Calu3 (cell line): ENCODE data around the gene NOP9. TPM values are rescaled to one million over a fixed set of nuclear protein-coding genes. Genes with fewer than 3 reads are reported as not detected.

Source experiments
- BruUV-seq: library from RNA; stranded (reverse); fragments of 400-500 nt; replicated peaks from 2 replicates; lab custom pipeline; 2021; lab: Mats Ljungman, UMichigan
- CTCF ChIA-PET: fragments of 300-600 bp; sonication (Branson Sonifier 250); formaldehyde crosslinking; loops from one replicate; lab custom pipeline; 2022; ENCODE audit warnings: antibody characterized with exemption; lab: Charles Lee
- DNase-seq: peaks from one replicate; pipeline ENCODE4 v3.0.0; 2022
- H3K27ac Mint-ChIP-seq: one replicate; pipeline ENCODE4 v1.8.0; 2022; ENCODE audit warnings: mixed read lengths; ENCODE audit not compliant: unreplicated experiment
- H3K27me3 Mint-ChIP-seq: one replicate; pipeline ENCODE4 v1.8.0; 2022; ENCODE audit warnings: mixed read lengths; ENCODE audit not compliant: unreplicated experiment
- H3K36me3 Mint-ChIP-seq: one replicate; pipeline ENCODE4 v1.8.0; 2022; ENCODE audit warnings: mild to moderate bottlenecking, moderate library complexity, mixed read lengths; ENCODE audit not compliant: insufficient read depth, unreplicated experiment
- H3K4me1 Mint-ChIP-seq: one replicate; pipeline ENCODE4 v1.8.0; 2022; ENCODE audit warnings: mild to moderate bottlenecking, low read depth, mixed read lengths; ENCODE audit not compliant: unreplicated experiment
- H3K4me3 Mint-ChIP-seq: one replicate; pipeline ENCODE4 v1.8.0; 2022; ENCODE audit warnings: mild to moderate bottlenecking, low read depth, moderate library complexity, mixed read lengths; ENCODE audit not compliant: unreplicated experiment
- H3K9me3 Mint-ChIP-seq: one replicate; pipeline ENCODE4 v1.8.0; 2022; ENCODE audit warnings: low read depth, mixed read lengths; ENCODE audit not compliant: unreplicated experiment
- intact Hi-C: fragments of 100-400 bp; cut with micrococcal nuclease; formaldehyde crosslinking; loops from one replicate; pipeline ENCODE4 v1.10.0; 2022; ENCODE audit not compliant: unreplicated experiment
- total RNA-seq: library from RNA; stranded (reverse); gene quantifications from 2 replicates; pipeline ENCODE4 v1.2.3, GENCODE V29; 2022
- TF ChIP-seq, protein P1 (sequence below): fragments of 200-600 bp; IDR thresholded peaks from one replicate; pipeline ENCODE4 v1.8.0; 2022; ENCODE audit warnings: antibody characterized with exemption; ENCODE audit not compliant: unreplicated experiment

NOP9 gene
- total RNA-seq, 1 experiment from 2014 or later = 35.9 TPM

DNA sequence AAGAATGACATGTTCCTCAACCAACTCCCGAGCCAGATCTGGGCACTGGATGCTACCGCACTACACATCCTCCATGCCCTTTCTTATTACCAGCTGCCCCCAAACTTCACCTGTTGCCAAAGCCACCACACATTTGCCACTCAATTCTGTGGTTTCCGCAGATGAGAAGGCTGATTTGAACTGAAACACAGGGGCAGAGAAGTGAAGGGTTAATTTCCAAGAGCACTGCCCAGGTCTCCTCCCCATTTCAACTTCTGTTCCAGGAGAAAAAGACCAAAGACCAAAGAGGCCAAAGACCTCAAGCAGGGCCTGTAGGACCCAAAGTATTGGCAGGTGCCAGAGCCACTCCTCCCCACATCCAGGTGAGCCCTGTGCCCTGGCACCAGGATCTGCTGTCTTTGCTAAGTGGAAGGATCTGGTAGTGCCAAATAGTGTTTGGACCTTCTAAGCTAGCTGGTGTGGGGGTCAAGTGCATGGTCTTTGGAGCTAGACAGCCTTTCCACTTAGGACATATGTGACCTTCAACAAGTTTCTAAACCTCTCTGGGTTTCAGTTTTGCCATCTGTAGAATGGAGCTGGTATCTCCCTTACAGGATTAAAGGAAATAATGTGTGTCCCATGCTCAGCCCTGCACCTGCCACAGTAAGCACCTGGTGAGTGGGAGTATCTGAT lies 8.1 kb upstream of the NOP9 start:
- DNase-seq = no peak
- Mint-ChIP-seq H3K27ac (no peak overlapping the region), H3K4me3 (no peak overlapping the region), H3K36me3 (peaks cover 2% of the 10 kb centered on the region), H3K4me1 (peaks cover 8% of the 10 kb centered on the region), H3K27me3 (no peaks in the 10 kb centered on the region), H3K9me3 (no peaks in the 10 kb centered on the region)
- CTCF ChIA-PET = no interaction called here
- intact Hi-C loops = no loop called here
- TF ChIP-seq, protein P1, sequence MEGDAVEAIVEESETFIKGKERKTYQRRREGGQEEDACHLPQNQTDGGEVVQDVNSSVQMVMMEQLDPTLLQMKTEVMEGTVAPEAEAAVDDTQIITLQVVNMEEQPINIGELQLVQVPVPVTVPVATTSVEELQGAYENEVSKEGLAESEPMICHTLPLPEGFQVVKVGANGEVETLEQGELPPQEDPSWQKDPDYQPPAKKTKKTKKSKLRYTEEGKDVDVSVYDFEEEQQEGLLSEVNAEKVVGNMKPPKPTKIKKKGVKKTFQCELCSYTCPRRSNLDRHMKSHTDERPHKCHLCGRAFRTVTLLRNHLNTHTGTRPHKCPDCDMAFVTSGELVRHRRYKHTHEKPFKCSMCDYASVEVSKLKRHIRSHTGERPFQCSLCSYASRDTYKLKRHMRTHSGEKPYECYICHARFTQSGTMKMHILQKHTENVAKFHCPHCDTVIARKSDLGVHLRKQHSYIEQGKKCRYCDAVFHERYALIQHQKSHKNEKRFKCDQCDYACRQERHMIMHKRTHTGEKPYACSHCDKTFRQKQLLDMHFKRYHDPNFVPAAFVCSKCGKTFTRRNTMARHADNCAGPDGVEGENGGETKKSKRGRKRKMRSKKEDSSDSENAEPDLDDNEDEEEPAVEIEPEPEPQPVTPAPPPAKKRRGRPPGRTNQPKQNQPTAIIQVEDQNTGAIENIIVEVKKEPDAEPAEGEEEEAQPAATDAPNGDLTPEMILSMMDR = no peak
- BruUV-seq = no TSS peak

DNA sequence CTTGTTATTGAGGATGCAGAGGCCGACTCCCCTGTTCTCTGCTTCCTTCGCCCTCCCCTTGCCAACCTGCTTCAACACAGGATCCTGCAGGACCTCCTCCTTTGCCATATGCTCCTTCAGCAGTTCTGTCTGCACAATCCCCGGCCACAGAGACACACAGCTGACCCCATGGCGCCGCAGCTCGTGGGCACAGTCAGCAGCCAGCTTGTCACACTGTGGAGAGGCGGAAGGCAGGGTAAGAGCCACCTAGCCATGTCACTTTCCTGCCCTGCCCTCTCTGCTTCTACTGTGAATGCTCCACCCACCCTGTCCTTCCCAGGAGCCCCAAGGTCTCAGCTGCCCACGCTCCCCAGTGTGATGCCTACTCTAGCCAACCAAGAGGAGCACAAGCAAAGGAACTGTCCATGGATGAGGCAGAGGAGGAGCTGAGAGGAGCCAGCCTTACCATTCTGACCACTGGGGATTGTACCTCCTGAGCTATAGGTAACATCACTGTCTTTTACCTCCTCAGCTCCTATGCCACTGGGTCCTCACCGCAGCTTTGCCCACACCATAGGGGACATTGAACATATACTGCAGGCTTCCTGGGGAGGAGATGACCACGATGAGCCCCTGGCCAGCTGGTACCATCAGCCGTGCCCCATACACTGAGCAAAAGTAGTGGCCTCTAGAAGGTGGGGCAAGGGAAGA lies 7.4 kb upstream of the NOP9 start:
- no peak overlapping the region for H3K27ac Mint-ChIP-seq
- DNase-seq = no peak
- no peaks in the 10 kb centered on the region for H3K27me3 Mint-ChIP-seq
- H3K9me3 Mint-ChIP-seq = no peaks in the 10 kb centered on the region
- peaks cover 8% of the 10 kb centered on the region for H3K36me3 Mint-ChIP-seq
- intact Hi-C loops = no loop called here
- CTCF ChIA-PET = interaction anchor here (1.3 kb wide), 1 partner anchor 49 kb away, joined by 4 read pairs; no protein-coding TSS in a partner anchor
- TF ChIP-seq, protein P1 = no peak
- no TSS peak for BruUV-seq
- peaks cover 14% of the 10 kb centered on the region for H3K4me1 Mint-ChIP-seq
- H3K4me3 Mint-ChIP-seq = no peak overlapping the region

DNA sequence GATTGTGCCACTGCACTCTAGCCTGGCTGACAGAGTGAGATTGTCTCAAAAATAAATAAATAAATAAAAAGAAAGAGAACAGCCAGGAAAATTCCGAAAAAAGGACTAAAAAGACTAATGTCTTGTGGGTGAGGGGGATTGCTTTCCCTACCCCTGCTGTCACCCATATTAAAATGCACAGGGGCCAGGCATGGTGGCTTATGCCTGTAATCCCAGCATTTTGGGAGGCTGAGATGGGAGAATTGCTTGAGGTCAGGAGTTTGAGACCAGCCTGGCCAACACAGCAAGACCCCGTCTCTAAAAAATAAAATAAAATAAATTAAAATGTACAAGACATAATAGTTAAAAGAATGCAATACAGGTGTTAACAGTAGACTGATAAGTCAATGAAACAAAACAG lies 6.1 kb upstream of the NOP9 start:
- intact Hi-C loops = no loop called here
- BruUV-seq = no TSS peak
- no peak overlapping the region for H3K4me3 Mint-ChIP-seq
- H3K27ac Mint-ChIP-seq = no peak overlapping the region
- H3K9me3 Mint-ChIP-seq = no peaks in the 10 kb centered on the region
- H3K36me3 Mint-ChIP-seq = peaks cover 14% of the 10 kb centered on the region
- CTCF ChIA-PET = interaction anchor here (1.3 kb wide), 1 partner anchor 51 kb away, joined by 4 read pairs; no protein-coding TSS in a partner anchor
- DNase-seq = no peak
- H3K27me3 Mint-ChIP-seq = no peaks in the 10 kb centered on the region
- peaks cover 23% of the 10 kb centered on the region for H3K4me1 Mint-ChIP-seq
- TF ChIP-seq, protein P1 = no peak

DNA sequence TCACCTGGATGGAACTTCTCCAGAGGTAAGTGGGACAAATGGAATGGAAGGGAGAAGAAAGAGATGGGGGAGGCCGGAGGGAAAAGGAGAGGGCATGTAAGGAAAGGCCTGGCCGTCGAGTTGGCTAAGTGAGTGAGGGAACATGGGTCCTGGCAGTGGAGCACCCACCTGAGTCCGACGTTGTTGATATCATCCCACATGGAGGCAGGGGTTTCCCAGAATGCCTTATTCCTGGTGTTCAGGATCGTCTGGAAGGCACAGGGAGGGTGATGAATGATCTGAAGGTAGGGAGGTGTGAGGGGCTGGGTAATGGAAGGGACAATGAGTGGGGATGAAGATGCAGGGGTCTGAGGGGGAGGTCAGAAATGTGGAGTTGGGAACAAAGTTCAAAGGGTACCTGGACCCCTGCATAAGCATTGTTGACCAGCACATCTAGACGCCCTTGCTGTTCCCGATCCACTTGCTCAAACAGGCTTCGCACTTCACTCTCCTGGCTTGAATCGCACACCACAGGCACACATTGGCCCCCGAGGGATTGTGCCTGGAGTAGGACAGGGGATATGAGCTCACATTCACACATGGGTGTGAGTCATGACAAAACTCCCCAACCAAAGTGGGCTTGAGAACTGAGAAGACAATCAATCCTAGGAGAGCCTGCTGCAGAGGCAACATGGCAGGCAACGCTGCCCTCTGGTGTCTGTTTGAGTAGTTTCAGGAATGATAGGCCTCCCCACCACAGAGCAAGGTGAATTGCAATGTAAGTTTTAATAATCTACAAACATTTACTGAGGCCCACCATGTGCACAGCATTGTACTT lies 3.1 kb upstream of the NOP9 start:
- Mint-ChIP-seq H3K27me3 (no peaks in the 10 kb centered on the region), H3K27ac (peak overlapping the region; percentile 15), H3K4me1 (peaks cover 32% of the 10 kb centered on the region), H3K9me3 (no peaks in the 10 kb centered on the region), H3K4me3 (no peak overlapping the region), H3K36me3 (peaks cover 33% of the 10 kb centered on the region)
- BruUV-seq = no TSS peak
- DNase-seq = peak; percentile 70
- intact Hi-C loops = loop anchor here (1.0 to 2.0 kb wide), 2 partner anchors 18 to 53 kb away; no protein-coding TSS in a partner anchor
- CTCF ChIA-PET = interaction anchor here (0.6 to 4.2 kb wide), 11 partner anchors 12 to 513 kb away, joined by 3 to 108 read pairs (median 9); partner anchors contain the start of genes CHMP4A, CIDEB, MDP1 and RABGGTA
- TF ChIP-seq, protein P1 = peak; percentile 52
